Vagina (tissue), 2 donors: Measurements from ENCODE around the gene TOX2. TPM values are rescaled to one million over a fixed set of nuclear protein-coding genes. Genes with fewer than 3 reads are reported as not detected.

Experiments
- DNase-seq, 2 donors: peaks; one replicate each; pipeline ENCODE4 v3.0.0-alpha.2; 2017; ENCODE audit errors: extremely low spot score in 2 of 2
- H3K27ac ChIP-seq: fragments of 200-600 bp; sonication (generic); one replicate; pipeline ENCODE4 v1.5.1; 2019
- H3K27me3 ChIP-seq: fragments of 200-600 bp; sonication (generic); one replicate; pipeline ENCODE4 v1.5.1; 2019
- H3K36me3 ChIP-seq, 2 donors: fragments of 200-600 bp; sonication (generic); one replicate each; pipeline ENCODE4 v1.5.1; 2017 to 2019
- H3K4me1 ChIP-seq: fragments of 200-600 bp; sonication (generic); one replicate; pipeline ENCODE4 v1.5.1; 2019
- H3K4me3 ChIP-seq, 2 donors: fragments of 200-600 bp; sonication (generic); 1 replicate in 1 of 2; 2 replicates in 1 of 2; pipeline ENCODE4 v1.5.1; 2016 to 2019
- H3K9me3 ChIP-seq: fragments of 200-600 bp; sonication (generic); one replicate; pipeline ENCODE4 v1.5.1; 2019
- POLR2A ChIP-seq, 2 donors: fragments of 450-650 bp; IDR thresholded peaks; one replicate each; pipeline ENCODE4 v1.6.1; 2017; ENCODE audit warnings: antibody characterized with exemption in 2 of 2, mild to moderate bottlenecking in 2 of 2, moderate library complexity in 2 of 2
- POLR2AphosphoS5 ChIP-seq, 2 donors: sonication (generic); formaldehyde crosslinking; IDR thresholded peaks; one replicate each; pipeline ENCODE4 v1.9.0; 2017; ENCODE audit warnings: antibody characterized with exemption in 2 of 2, mild to moderate bottlenecking in 2 of 2, low read depth in 1 of 2; ENCODE audit not compliant: insufficient read depth in 1 of 2
- intact Hi-C: fragments of 100-400 bp; cut with DNase I; formaldehyde crosslinking; loops from one replicate; pipeline ENCODE4 v1.15.1; 2023
- total RNA-seq: library from RNA; depleted of rRNA; stranded (reverse); fragments of >200 nt; gene quantifications from one replicate; pipeline ENCODE4 v1.2.3, GENCODE V29; 2016
- TF ChIP-seq, protein P1 (sequence below), 3 experiments: fragments of 450-650 bp in 2 of 3; fragments of 200-600 bp in 1 of 3; sonication (generic) in 1 of 3; IDR thresholded peaks; one replicate each; pipeline ENCODE4 v1.5.1; 2017 to 2019; ENCODE audit warnings: antibody characterized with exemption in 3 of 3, mild to moderate bottlenecking in 2 of 3, moderate library complexity in 2 of 3

Gene TOX2
- total RNA-seq, 1 donor from 2014 or later, result 5.2 TPM

DNA sequence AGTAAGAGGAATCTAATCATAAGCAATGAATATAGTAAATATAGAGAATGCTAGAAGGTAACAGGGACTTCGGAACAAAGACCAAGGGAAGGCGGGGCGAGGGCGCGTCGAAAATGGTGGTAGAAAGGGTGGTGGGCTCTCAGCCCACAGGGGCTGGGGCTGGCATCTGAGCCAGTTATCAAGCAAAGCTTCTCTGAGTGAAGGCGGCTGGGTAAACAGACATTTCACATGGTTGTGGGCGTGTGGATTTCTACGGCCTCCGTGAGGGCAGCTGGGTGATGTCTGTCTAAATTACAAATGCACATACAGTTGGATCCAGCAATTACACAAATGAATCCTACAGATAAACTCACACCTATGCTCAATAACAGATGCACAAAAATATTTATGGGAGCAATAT is 56.6 kb downstream of the TOX2 start:
- Histone ChIP-seq H3K4me3 (no peak overlapping the region), H3K27ac (no peak overlapping the region), H3K4me1 (no peaks in the 10 kb centered on the region), H3K36me3 (no peaks in the 10 kb centered on the region), H3K27me3 (no peaks in the 10 kb centered on the region), H3K9me3 (no peaks in the 10 kb centered on the region)
- intact Hi-C loops, result no loop called here
- TF ChIP-seq POLR2AphosphoS5 (IDR thresholded peaks at IDR 0.05; ENCODE audit: insufficient read depth in 1 of 2, low read depth in 1 of 2) (no peak), POLR2A (IDR thresholded peaks at IDR 0.05) (no peak)
- TF ChIP-seq, protein P1, sequence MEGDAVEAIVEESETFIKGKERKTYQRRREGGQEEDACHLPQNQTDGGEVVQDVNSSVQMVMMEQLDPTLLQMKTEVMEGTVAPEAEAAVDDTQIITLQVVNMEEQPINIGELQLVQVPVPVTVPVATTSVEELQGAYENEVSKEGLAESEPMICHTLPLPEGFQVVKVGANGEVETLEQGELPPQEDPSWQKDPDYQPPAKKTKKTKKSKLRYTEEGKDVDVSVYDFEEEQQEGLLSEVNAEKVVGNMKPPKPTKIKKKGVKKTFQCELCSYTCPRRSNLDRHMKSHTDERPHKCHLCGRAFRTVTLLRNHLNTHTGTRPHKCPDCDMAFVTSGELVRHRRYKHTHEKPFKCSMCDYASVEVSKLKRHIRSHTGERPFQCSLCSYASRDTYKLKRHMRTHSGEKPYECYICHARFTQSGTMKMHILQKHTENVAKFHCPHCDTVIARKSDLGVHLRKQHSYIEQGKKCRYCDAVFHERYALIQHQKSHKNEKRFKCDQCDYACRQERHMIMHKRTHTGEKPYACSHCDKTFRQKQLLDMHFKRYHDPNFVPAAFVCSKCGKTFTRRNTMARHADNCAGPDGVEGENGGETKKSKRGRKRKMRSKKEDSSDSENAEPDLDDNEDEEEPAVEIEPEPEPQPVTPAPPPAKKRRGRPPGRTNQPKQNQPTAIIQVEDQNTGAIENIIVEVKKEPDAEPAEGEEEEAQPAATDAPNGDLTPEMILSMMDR (IDR thresholded peaks at IDR 0.05), result no peak
- no peak for DNase-seq

DNA sequence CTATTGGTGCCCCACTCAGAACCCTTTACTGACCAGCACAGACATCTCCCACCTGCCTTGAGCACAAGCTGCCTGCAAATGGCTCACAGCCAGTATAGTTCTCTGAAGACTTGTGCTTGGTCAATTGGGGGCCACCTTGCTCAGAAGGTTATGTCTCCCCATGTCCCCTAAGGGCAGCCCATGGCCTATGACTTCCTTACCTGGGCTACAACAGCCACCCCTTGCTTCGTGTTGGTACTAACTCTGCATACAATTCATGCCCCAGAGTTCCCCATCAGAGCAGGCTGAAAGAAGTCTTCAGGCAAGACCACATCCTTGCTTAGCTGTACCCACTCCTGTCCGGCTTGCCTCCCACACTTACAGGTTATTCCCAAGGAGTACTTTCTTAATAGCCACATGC is 57.4 kb downstream of the TOX2 start:
- no peaks in the 10 kb centered on the region for H3K36me3 ChIP-seq
- intact Hi-C loops, result no loop called here
- H3K9me3 ChIP-seq, result no peaks in the 10 kb centered on the region
- H3K27ac ChIP-seq, result no peak overlapping the region
- DNase-seq, result no peak
- no peaks in the 10 kb centered on the region for H3K27me3 ChIP-seq
- no peak overlapping the region for H3K4me3 ChIP-seq
- H3K4me1 ChIP-seq, result no peaks in the 10 kb centered on the region
- TF ChIP-seq POLR2AphosphoS5 (IDR thresholded peaks at IDR 0.05; ENCODE audit: insufficient read depth in 1 of 2, low read depth in 1 of 2) (no peak), POLR2A (IDR thresholded peaks at IDR 0.05) (no peak)
- TF ChIP-seq, protein P1 (IDR thresholded peaks at IDR 0.05), result no peak

DNA sequence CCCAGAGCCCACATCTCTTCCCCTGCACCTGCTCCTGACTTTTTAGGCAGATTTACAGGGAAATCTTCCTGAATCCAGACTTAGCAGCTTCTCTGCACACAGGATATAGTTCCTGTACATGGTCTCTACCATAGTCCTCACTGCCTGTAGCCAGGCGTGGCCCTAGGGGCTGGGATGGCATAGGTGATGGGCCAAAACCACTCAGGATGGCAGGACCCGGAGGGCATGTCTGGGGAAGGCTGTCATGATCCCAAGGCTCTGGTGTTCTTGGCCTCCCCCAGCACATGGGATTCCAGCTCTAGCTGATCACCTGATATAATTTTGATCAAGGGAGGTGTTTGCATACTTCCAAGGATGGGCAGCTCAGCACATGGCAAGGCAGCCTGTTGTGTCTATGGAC is 58.0 kb downstream of the TOX2 start:
- intact Hi-C loops, result no loop called here
- no peaks in the 10 kb centered on the region for H3K27me3 ChIP-seq
- no peaks in the 10 kb centered on the region for H3K4me1 ChIP-seq
- DNase-seq, result no peak
- no peak overlapping the region for H3K27ac ChIP-seq
- no peak overlapping the region for H3K4me3 ChIP-seq
- H3K9me3 ChIP-seq, result no peaks in the 10 kb centered on the region
- TF ChIP-seq POLR2A (IDR thresholded peaks at IDR 0.05) (no peak), POLR2AphosphoS5 (IDR thresholded peaks at IDR 0.05; ENCODE audit: insufficient read depth in 1 of 2, low read depth in 1 of 2) (no peak)
- TF ChIP-seq, protein P1 (IDR thresholded peaks at IDR 0.05), result no peak
- H3K36me3 ChIP-seq, result no peaks in the 10 kb centered on the region

DNA sequence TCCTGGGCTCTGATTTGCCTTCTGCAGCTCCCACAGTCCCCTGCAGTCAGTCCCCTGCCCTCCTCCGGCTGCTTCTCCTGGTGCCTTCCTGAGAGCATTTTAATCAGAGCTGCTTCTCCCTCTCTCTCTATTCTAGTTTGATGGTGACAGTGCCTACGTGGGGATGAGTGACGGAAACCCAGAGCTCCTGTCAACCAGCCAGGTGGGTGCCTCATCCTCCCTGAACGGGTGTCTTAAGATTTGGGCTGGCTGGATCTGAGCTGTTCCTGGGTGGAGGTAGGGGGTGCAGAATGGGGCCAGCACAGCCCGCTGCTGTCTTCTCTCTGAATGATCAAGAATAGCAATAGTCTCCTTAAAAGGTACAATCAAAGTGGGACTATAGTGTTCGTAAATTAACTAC is 58.6 kb downstream of the TOX2 start:
- H3K9me3 ChIP-seq, result no peaks in the 10 kb centered on the region
- no peaks in the 10 kb centered on the region for H3K4me1 ChIP-seq
- no peak for DNase-seq
- no peaks in the 10 kb centered on the region for H3K36me3 ChIP-seq
- no peaks in the 10 kb centered on the region for H3K27me3 ChIP-seq
- intact Hi-C loops, result no loop called here
- no peak overlapping the region for H3K4me3 ChIP-seq
- TF ChIP-seq, protein P1 (IDR thresholded peaks at IDR 0.05), result no peak
- TF ChIP-seq POLR2A (IDR thresholded peaks at IDR 0.05) (no peak), POLR2AphosphoS5 (IDR thresholded peaks at IDR 0.05; ENCODE audit: insufficient read depth in 1 of 2, low read depth in 1 of 2) (no peak)
- no peak overlapping the region for H3K27ac ChIP-seq

DNA sequence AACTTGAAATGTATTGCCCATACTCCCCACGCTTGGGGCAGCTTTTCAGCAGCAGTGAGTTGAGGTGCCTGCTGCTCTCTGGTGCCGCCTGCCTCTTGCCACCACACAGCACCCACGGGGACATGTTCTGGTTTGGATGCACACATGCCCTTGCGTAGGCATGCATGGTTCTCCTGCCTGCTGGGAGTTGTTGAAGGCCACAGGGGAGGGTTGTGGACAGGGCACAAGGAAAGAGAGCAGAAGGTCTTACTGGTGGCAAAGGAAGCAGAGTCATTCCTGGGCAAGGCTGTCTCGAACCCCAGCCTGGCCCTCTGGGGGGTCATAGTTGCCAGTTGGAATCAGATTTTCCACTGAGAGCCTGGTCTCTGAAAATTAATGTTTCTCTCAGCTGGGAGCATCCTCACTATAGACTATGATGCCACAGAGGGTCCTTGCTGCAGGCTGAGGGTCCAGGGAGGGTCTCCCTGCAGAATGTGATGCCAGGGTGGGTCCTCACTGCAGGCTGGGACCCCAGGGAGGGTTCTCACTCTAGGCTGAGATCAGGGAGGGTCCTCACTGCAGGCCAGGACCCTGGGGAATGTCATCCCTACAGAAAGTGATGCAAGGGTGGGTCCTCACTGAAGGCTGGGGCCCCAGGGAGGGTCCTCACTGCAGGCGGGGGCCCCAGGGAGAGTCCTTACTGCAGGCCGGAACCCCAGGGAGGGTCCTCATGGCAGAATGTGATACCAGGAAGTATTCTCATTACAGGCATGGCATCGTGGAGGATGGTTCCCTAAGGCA is 59.2 kb downstream of the TOX2 start:
- no peaks in the 10 kb centered on the region for H3K27me3 ChIP-seq
- no peak for DNase-seq
- H3K9me3 ChIP-seq, result no peaks in the 10 kb centered on the region
- TF ChIP-seq POLR2AphosphoS5 (IDR thresholded peaks at IDR 0.05; ENCODE audit: insufficient read depth in 1 of 2, low read depth in 1 of 2) (no peak), POLR2A (IDR thresholded peaks at IDR 0.05) (no peak)
- TF ChIP-seq, protein P1 (IDR thresholded peaks at IDR 0.05), result no peak
- H3K4me1 ChIP-seq, result no peaks in the 10 kb centered on the region
- intact Hi-C loops, result no loop called here
- no peak overlapping the region for H3K27ac ChIP-seq
- H3K36me3 ChIP-seq, result no peaks in the 10 kb centered on the region
- H3K4me3 ChIP-seq, result no peak overlapping the region
